Common myeloid progenitor, CD34-positive (primary cell): Measurements from ENCODE around the gene EBP.

Experiments
- CTCF ChIA-PET: fragments of 350-600 bp; sonication (Branson Sonifier 250); formaldehyde crosslinking; loops from one replicate; lab custom pipeline; 2021; ENCODE audit warnings: antibody characterized with exemption; lab: Charles Lee
- POLR2A ChIA-PET: fragments of 350-600 bp; sonication (Branson Sonifier 250); formaldehyde crosslinking; loops from one replicate; lab custom pipeline; 2021; ENCODE audit warnings: antibody characterized with exemption; lab: Charles Lee
- DNase-seq, 3 donors: peaks; one replicate each; pipeline versions ENCODE4 v3.0.0 to v3.0.0-alpha.2; 2013
- H3K27ac ChIP-seq, 2 experiments: 1 replicate in 1 of 2; 2 replicates in 1 of 2; pipeline ENCODE4 v1.7.0; 2013; ENCODE audit warnings: inconsistent platforms in 2 of 2, low read length in 2 of 2, mild to moderate bottlenecking in 2 of 2, low read depth in 1 of 2, moderate library complexity in 1 of 2; ENCODE audit not compliant: severe bottlenecking in 2 of 2, insufficient read depth in 1 of 2, poor library complexity in 1 of 2
- H3K27me3 ChIP-seq, 5 experiments: replicated peaks in 2 of 5; 1 replicate in 3 of 5; 2 replicates in 2 of 5; pipeline versions ENCODE4 v1.6.1 to v1.7.0; 2013; ENCODE audit warnings: low read length in 4 of 5, mild to moderate bottlenecking in 2 of 5, moderate library complexity in 2 of 5, inconsistent platforms in 1 of 5; ENCODE audit not compliant: insufficient read depth in 5 of 5, control insufficient read depth in 4 of 5
- H3K36me3 ChIP-seq, 4 experiments: 1 replicate in 2 of 4; 2 replicates in 2 of 4; pipeline versions ENCODE4 v1.6.1 to v1.7.0; 2013; ENCODE audit warnings: low read length in 3 of 4, control low read depth in 1 of 4, mild to moderate bottlenecking in 1 of 4; ENCODE audit not compliant: control insufficient read depth in 4 of 4, insufficient read depth in 4 of 4
- H3K4me1 ChIP-seq, 4 experiments: 1 replicate in 3 of 4; 2 replicates in 1 of 4; pipeline versions ENCODE4 v1.6.1 to v1.7.1; 2013; ENCODE audit warnings: low read length in 3 of 4, mild to moderate bottlenecking in 3 of 4, control low read depth in 1 of 4, inconsistent platforms in 1 of 4, moderate library complexity in 1 of 4; ENCODE audit not compliant: control insufficient read depth in 4 of 4, insufficient read depth in 4 of 4; ENCODE audit errors: control extremely low read depth in 1 of 4
- H3K4me3 ChIP-seq, 7 experiments: 1 replicate in 4 of 7; 2 replicates in 3 of 7; pipeline versions ENCODE4 v1.5.1 to v1.7.0; 2013; ENCODE audit warnings: mild to moderate bottlenecking in 7 of 7, low read length in 6 of 7, moderate library complexity in 6 of 7, inconsistent platforms in 2 of 7, low read depth in 2 of 7, control low read depth in 1 of 7; ENCODE audit not compliant: insufficient read depth in 4 of 7, control insufficient read depth in 1 of 7; ENCODE audit errors: extremely low read depth in 1 of 7
- H3K9me3 ChIP-seq, 5 experiments: 1 replicate in 4 of 5; 2 replicates in 1 of 5; pipeline versions ENCODE4 v1.6.1 to v1.7.1; 2013; ENCODE audit warnings: low read length in 4 of 5, mild to moderate bottlenecking in 2 of 5, inconsistent platforms in 1 of 5, low read depth in 1 of 5, moderate library complexity in 1 of 5; ENCODE audit not compliant: control insufficient read depth in 4 of 5, insufficient read depth in 2 of 5; ENCODE audit errors: control extremely low read depth in 1 of 5
- WGBS: methylation state at CpG from one replicate; pipeline ENCODE4 v1.1.5; 2013; ENCODE audit not compliant: insufficient coverage; 5-methylcytosine and 5-hydroxymethylcytosine counted together

The EBP gene

GRCh38 chrX:48512371-48512935 is 9.2 kb upstream of the EBP start:
- no peak for DNase-seq
- 92% methylated on average over 18 of the region's 20 CpGs for WGBS
- Histone ChIP-seq H3K4me3 (no peak overlapping the region), H3K27me3 (peaks cover 0 to 3% (median 0%) of the 10 kb centered on the region in 5 experiments), H3K36me3 (peaks cover 0 to 8% (median 0%) of the 10 kb centered on the region in 4 experiments), H3K9me3 (peaks cover 0 to 3% (median 0%) of the 10 kb centered on the region in 5 experiments), H3K4me1 (peaks cover 0 to 12% (median 0%) of the 10 kb centered on the region in 4 experiments), H3K27ac (no peak overlapping the region)
- POLR2A ChIA-PET: no interaction called here
- CTCF ChIA-PET: no interaction called here

- no peak for DNase-seq
- H3K27ac ChIP-seq: no peak overlapping the region
- 88% methylated on average over 4 of the region's 4 CpGs for WGBS
- H3K4me3 ChIP-seq: no peak overlapping the region
- ChIA-PET POLR2A (no interaction called here), CTCF (no interaction called here)
- H3K27me3 ChIP-seq: peaks cover 0 to 3% (median 0%) of the 10 kb centered on the region in 5 experiments
- H3K9me3 ChIP-seq: peaks cover 0 to 3% (median 0%) of the 10 kb centered on the region in 5 experiments
- H3K4me1 ChIP-seq: peaks cover 0 to 7% (median 0%) of the 10 kb centered on the region in 4 experiments
- H3K36me3 ChIP-seq: peaks cover 0 to 8% (median 0%) of the 10 kb centered on the region in 4 experiments
Measured at GRCh38 chrX:48513670-48514069, 7.9 kb upstream of the EBP start.

- 90% methylated on average over 13 of the region's 16 CpGs for WGBS
- Histone ChIP-seq H3K36me3 (peaks cover 0 to 8% (median 0%) of the 10 kb centered on the region in 4 experiments), H3K4me3 (no peak overlapping the region), H3K27me3 (no peaks in the 10 kb centered on the region), H3K27ac (no peak overlapping the region), H3K4me1 (peaks cover 0 to 5% (median under 1%) of the 10 kb centered on the region in 4 experiments), H3K9me3 (peaks cover 0 to 3% (median 0%) of the 10 kb centered on the region in 5 experiments)
- no peak for DNase-seq
- ChIA-PET POLR2A (no interaction called here), CTCF (no interaction called here)
Measured at GRCh38 chrX:48514126-48514806, 7.3 kb upstream of the EBP start.

GRCh38 chrX:48514868-48515460 is 6.6 kb upstream of the EBP start:
- Histone ChIP-seq H3K4me1 (peaks cover 0 to 5% (median 1%) of the 10 kb centered on the region in 4 experiments), H3K27me3 (no peaks in the 10 kb centered on the region), H3K27ac (no peak overlapping the region), H3K36me3 (peaks cover 0 to 8% (median 0%) of the 10 kb centered on the region in 4 experiments), H3K9me3 (no peaks in the 10 kb centered on the region), H3K4me3 (no peak overlapping the region)
- DNase-seq: no peak
- ChIA-PET CTCF (no interaction called here), POLR2A (no interaction called here)
- 95% methylated on average over 8 of the region's 9 CpGs for WGBS

GRCh38 chrX:48515842-48516241 is 5.8 kb upstream of the EBP start:
- Histone ChIP-seq H3K4me1 (peaks cover 1 to 13% (median 7%) of the 10 kb centered on the region in 4 experiments), H3K4me3 (no peak overlapping the region), H3K9me3 (no peaks in the 10 kb centered on the region), H3K36me3 (peaks cover 0 to 8% (median 0%) of the 10 kb centered on the region in 4 experiments), H3K27me3 (no peaks in the 10 kb centered on the region), H3K27ac (no peak overlapping the region)
- ChIA-PET POLR2A (no interaction called here), CTCF (no interaction called here)
- WGBS: 84% methylated on average over 6 of the region's 10 CpGs
- no peak for DNase-seq

- Histone ChIP-seq H3K4me1 (peaks cover 5 to 17% (median 11%) of the 10 kb centered on the region in 4 experiments), H3K36me3 (peaks cover 0 to 8% (median 0%) of the 10 kb centered on the region in 4 experiments), H3K4me3 (no peak overlapping the region), H3K9me3 (no peaks in the 10 kb centered on the region), H3K27ac (no peak overlapping the region), H3K27me3 (no peaks in the 10 kb centered on the region)
- CTCF ChIA-PET: no interaction called here
- POLR2A ChIA-PET: no interaction called here
- DNase-seq: no peak
- 93% methylated on average over 10 of the region's 10 CpGs for WGBS
Measured at GRCh38 chrX:48516285-48516684, 5.3 kb upstream of the EBP start.

- Histone ChIP-seq H3K27me3 (no peaks in the 10 kb centered on the region), H3K4me3 (no peak overlapping the region), H3K27ac (no peak overlapping the region), H3K36me3 (peaks cover 0 to 8% (median 0%) of the 10 kb centered on the region in 4 experiments), H3K9me3 (no peaks in the 10 kb centered on the region), H3K4me1 (peaks cover 5 to 17% (median 11%) of the 10 kb centered on the region in 4 experiments)
- DNase-seq: no peak
- ChIA-PET POLR2A (no interaction called here), CTCF (no interaction called here)
- 64% methylated on average over 3 of the region's 5 CpGs for WGBS
Measured at GRCh38 chrX:48516987-48517386, 4.6 kb upstream of the EBP start.
